ENCODE data around the gene COX6B1.
"Not testable (repeated sequence)": the region's sequence is repeated elsewhere in the genome, so short reads cannot be mapped to it uniquely, and the experiment has no call there.

Gene COX6B1, protein sequence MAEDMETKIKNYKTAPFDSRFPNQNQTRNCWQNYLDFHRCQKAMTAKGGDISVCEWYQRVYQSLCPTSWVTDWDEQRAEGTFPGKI

DNA sequence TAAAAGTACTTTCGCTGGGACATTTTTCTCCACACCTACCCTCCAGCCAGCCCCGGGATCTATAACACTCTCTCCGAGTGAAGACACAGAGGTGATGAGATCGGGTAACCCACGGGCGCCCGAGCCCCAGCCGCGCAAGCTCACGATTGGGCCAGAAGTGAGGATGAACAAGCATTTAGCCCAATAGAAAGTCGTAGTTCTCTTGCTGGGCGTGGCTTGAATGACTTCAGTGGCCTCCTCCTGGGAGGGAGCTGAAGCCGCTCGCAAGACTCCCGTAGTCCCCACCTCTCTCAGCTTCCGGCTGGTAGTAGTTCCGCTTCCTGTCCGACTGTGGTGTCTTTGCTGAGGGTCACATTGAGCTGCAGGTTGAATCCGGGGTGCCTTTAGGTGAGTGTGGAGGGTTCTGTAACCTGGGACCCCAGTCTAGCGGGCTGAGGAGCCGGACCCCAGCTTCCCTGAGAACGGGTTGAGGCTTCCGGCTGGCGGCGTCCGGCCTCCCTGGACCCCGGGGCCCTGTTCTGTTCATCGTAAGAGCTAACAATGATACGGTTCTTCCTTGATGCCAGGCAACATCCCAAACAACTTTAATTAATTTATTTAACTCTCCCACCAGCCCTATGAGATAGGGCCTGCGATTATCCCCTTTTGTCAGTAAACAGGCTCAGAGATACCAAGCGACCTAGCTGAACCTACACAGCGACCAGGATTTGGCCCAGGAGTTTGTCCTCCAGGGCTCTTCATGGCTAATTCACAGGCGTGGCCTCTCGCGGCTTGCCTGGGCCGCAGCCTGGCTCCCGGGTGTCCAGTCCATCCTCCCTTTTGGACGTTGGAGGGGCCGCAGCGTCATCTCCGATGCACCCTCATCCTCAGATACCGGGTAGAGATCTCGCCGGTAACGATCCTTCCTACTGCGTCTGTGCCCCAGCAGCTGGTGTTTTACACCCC lies at the start of gene COX6B1:
COX6B1 (plus strand) TSS at position 307 of the 945 bp plus-strand sequence. CDS start 2,921 bp downstream, outside the sequence.
- peak; percentile 97 for DNase-seq

DNA sequence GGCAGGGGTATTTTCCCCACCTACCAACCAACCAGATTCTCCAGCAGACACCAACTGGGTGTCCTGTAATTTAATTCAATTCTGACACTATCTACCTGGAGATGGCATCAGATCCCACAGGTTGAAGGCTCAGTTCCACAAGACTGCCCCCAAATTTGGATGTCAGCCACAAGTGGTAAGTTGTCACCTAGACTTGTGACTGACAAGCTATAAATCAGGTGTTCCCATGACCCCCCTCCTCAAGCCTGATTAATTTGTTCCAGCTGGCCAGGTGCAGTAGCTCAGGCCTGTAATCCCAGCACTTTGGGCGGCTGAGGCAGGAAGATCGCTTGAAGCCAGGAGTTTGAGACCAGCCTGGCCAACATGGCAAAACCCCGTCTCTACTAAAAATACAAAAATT lies 46.2 kb upstream of the COX6B1 start:
- no peak for DNase-seq

DNA sequence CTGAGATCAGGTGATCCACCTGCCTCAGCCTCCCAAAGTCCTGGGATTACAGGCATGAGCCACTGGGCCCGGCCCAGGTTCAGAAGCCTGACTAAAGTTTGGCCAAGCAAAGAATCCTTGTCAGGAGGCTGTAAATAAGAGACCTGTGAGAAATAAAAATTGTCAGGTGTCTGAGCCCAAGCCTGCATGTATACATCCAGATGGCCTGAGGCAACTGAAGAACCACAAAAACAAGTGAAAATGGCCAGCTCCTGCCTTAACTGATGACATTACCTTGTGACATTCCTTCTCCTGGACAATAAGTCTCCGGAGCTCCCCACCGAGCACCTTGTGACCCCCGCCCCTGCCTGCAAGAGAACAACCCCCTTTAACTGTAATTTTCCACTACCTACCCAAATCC lies 43.7 kb upstream of the COX6B1 start:
- not testable (repeated sequence) for DNase-seq

DNA sequence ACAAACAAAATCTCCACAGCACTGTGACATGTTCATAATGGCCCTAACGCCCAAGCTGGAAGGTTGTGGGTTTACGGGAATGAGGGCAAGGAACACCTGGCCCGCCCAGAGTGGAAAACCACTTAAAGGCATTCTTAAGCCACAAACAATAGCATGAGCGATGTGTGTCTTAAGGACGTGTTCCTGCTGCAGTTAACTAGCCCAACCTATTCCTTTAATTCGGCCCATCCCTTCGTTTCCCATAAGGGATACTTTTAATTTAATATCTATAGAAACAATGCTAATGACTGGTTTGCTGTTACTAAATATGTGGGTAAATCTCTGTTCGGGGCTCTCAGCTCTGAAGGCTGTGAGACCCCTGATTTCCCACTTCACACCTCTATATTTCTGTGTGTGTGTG lies 41.0 kb upstream of the COX6B1 start:
- DNase-seq: not testable (repeated sequence)

DNA sequence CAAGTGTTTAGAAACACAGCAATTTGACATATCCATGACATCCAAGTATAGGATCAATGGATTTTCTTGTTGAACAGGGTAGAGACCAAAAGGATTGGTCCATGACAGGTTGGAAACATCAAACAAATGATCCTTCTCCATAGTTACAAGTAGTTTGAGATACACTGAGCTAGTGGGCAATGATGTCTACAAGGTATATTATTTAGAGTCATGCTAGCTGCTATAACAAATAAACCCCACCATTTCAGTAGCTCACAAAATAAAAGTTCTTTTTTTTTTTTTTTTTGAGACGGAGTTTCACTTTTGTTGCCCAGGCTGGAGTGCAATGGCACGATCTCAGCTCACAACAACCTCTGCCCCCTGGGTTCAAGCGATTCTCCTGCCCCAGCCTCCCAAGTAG lies 40.5 kb upstream of the COX6B1 start:
- no peak for DNase-seq

DNA sequence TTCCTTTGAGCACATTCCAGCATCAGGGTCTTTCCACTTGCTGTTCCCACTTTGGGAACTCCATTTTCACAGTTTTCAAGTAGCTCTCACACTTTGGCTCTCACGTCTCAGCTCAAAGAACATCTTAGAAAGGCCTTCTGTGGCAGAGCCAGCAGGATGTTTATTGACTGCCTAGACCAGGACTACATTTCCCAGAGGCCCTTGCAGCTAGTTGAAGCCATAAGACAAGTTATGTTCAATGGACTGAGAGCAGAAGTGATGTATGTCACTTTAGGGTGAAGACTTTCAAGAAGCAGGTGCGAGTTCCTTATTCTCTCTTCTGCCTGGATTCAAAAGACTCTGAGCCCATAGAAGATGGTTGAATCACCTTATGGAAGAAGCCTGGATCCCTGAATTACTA lies 39.9 kb upstream of the COX6B1 start:
- DNase-seq: no peak

DNA sequence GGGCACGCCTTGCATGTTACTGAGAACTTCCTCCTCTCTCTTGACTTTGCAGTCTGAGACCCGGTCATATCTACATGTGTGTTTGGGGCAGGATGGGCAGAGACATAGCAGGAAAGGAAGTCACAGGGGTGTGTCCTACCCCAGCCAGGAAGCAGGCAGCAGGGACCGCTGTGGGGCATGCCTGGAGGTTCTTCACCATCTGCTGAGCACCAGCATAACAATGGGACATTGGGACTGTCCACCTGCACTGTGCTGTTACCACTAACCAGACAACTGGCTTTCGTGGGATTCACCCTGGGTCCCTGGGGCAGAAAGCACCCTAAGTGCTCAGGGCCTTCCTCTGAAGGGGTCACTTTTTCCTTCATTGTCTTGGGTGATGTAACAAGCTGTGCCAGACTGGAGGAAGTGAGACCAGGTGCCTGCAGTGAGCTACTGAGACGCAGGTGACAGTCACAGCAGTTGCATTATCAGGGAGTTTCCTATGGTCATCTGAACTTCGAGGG lies 38.2 kb upstream of the COX6B1 start:
- DNase-seq: no peak

DNA sequence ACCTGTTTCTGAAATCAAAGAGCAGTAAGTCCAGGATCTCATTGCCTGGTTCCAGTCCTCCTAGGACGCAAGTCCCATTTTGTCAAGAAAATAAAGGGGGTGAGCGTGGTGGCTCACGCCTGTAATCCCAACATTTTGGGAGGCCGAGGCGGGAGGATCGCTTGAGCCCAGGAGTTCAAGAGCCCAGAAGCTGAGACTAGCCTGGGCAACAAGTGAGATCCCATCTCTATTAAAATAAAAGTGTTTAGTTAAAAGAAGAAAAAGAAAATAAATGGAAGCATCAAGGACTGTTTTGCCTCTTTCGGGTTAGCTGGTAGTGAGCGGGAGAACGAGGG lies 35.9 kb upstream of the COX6B1 start:
- no peak for DNase-seq

DNA sequence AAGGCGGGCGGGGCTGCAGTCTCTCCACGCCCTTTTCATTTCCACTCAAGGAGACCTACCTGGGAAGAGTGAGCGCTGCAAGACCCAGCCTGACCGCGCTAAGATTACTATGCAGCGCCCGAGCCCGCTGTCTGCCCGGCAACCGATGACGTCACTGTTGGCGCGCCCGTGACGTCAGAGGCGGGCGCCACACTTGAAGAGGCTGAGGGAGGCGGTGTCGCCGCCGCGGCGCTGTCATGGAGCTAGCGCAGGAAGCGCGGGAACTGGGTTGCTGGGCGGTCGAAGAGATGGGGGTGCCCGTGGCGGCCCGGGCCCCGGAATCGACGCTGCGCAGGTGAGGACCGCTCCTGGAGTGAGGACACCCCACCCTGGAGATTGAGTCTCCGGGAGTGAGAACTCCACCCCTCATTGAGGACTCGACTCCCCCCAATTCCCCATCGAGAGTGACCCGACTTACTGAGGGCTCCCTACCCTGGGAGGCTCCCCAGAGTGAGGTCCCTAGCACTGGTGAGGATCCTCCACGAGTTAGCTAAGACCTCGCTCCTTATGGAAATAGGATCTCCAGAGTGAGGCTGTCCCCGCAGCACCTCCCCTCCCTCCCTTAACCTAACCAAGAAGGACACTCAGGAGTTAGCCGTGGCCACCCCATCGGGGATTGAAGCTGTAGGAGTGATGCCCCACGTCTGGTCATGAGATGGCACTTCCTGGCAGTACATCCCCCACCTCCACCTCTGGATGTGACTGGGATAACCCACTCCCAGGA lies 35.4 kb upstream of the COX6B1 start, which contains the start of gene HAUS5:
HAUS5 (plus strand) TSS at position 177 of the 763 bp plus-strand sequence; CDS start at position 237, 60 bp downstream.
- peak; percentile 92 for DNase-seq

DNA sequence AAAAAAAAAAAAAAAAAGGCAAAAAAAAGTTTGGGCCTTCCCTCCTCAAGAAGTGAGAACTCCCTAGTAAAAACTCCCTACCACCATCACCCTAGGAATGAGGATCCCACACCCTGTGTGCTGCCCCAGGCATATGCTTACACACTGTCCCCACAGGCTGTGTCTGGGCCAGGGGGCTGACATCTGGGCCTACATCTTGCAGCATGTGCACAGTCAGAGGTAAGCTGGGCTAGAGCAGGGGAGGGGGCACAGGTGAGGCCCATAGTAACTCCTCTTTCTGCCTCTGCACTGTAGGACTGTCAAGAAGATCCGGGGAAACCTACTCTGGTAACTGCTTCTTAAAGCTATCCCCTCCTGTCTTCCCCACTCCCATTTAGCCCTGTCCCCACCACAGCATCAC lies 34.5 kb upstream of the COX6B1 start:
- no peak for DNase-seq

DNA sequence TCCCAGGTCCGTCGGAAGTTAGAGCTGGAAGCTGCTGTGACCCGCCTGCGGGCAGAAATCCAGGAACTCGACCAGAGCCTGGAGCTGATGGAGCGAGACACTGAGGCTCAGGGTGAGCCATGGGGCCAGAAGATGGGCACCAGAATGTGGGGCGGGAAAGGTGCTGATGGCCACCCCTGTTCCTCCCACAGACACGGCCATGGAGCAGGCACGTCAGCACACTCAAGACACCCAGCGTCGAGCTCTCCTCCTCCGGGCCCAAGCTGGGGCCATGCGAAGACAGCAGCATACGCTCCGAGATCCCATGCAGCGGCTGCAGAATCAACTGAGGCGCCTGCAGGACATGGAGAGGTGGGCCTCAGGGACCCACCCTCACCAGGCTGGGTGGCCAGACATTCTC lies 33.1 kb upstream of the COX6B1 start:
- DNase-seq: no peak

DNA sequence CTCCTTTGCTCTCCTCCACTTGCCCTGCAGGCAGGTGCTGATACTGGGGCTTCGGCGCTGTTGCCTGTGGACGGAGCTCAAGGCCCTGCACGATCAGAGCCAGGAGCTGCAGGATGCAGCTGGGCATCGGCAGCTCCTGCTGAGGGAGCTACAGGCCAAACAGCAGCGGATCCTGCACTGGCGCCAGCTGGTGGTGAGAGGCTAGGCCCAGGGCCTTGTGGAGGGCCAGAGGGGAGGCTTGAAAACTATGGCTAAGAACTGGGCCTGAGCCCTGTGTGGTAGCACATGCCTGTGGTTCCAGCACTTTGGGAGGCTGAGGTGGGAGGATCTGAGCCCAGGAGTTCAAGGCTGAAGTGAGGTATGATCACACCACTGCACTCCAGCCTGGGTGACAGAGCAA lies 29.3 kb upstream of the COX6B1 start:
- no peak for DNase-seq

DNA sequence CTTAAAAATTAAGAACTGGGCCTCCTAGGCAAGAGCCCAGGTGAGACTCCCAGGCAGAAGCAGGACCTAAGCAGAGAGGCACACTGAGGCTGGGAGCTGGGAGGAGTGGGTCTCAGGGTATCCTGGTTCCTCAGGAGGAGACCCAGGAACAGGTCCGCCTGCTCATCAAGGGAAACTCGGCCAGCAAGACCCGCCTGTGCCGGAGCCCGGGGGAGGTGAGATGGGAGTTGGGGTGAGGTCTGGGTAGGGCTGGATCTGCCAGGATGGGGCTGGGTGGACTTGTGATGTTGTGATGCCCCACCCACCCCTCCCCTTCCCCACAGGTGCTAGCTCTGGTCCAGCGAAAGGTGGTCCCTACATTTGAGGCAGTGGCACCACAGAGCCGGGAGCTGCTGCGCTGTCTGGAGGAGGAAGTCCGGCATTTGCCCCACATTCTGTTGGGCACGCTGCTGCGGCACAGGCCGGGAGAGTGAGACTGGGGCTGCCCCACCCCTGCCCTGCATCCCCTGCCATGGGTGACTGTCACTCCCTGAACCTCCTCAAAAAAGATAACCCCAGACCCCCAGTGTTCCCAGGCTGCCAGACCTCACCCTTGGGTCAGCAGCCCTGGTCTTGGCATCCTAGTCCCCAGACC lies 28.7 kb upstream of the COX6B1 start:
- DNase-seq: no peak

DNA sequence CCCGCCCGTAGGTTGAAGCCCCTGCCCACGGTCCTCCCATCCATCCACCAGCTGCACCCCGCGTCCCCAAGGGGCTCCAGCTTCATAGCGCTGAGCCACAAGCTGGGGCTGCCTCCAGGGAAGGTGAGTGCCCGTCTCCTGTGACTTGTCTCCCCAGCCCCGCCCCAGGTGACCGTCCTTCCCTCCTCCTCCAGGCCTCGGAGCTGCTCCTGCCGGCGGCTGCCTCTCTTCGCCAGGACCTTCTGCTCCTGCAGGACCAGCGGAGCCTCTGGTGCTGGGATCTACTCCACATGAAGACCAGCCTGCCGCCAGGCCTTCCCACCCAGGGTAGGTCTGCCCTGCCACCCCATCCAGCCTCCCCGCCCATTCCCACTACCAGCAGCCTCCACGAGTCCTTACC lies 28.1 kb upstream of the COX6B1 start:
- no peak for DNase-seq

DNA sequence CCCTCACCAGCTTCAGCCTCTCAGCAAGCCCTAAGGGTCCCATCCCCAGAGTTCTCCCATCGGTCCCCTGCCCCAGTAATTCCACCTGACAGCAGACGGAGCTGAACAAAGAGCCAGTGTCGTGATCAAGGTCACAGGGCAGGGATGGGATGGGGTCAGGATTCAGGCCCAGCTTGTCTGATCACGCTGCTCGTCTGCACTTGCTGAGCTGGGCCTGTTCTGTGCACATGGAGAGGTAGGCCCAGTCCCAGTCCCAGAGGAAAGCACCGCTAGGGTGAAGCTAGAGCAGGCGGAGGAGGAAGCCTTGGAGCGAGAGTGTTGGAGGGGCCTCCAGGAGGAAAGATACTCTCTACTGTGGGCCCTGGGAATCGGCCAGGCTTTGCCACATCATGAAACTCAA lies 26.4 kb upstream of the COX6B1 start:
- no peak for DNase-seq

DNA sequence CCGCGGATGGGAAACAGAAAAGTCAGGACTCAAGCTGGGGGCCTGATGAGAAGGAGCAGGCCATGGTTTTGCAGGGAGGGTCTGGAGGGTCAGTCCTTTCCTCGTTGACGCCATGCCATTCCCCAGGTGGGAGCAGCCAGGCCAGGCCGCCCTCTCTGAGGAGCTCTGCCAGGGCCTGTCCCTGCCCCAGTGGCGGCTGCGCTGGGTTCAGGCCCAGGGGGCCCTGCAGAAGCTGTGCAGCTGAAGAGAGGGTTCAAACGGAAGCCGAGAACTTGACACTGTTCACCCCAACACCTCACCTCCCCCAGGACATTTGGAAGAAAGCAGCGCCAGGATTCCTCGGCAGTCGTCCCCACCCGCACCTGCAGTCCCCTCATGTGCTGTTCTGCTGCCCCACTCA lies 25.4 kb upstream of the COX6B1 start:
- DNase-seq: no peak

DNA sequence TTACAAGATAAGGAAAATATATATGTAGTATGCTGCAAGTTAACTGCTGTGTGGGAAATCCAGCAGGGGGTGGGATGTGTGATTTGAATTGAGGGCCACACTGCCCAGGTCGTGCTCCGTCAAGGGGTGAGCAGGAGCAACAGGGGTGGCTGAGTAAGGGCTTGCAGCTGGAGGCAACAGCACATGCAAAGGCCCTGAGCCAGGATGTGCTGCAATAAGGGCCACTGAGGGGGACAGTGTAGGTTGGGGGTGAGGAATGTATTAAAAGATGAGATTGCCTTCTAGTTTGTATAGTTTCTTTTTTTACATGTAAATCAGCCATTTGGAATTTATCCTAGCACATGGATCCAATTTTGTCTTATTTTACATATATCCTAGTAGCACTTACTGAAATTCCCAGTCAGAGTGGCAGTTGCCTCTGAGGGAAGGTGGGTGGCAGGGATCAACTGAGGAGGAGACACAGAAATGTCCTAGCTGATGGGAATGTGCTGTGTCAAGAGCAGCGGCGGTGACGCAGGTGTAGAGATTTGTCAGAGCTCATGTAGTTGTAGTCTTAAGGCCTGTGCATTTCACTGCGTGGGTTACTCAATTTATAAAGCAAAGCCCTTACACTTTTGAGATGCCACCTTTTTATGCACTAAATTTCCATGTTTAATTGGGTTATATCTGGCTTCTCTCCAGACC lies 24.7 kb upstream of the COX6B1 start:
- no peak for DNase-seq

DNA sequence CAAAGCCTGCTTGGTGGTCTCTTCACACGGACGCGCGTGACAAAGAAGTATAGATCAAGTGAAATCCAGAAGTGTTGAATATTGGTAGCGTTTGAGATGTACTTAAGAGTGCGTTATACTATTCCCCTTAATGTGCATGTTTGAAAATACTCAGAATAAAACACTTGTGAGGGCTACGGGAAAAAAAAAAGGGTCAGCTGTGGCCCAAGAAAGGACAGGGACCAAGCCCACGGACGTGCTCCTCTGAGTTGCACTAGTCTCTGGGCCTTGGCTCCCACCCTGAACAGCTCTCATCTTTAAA lies 19.9 kb upstream of the COX6B1 start:
- no peak for DNase-seq

DNA sequence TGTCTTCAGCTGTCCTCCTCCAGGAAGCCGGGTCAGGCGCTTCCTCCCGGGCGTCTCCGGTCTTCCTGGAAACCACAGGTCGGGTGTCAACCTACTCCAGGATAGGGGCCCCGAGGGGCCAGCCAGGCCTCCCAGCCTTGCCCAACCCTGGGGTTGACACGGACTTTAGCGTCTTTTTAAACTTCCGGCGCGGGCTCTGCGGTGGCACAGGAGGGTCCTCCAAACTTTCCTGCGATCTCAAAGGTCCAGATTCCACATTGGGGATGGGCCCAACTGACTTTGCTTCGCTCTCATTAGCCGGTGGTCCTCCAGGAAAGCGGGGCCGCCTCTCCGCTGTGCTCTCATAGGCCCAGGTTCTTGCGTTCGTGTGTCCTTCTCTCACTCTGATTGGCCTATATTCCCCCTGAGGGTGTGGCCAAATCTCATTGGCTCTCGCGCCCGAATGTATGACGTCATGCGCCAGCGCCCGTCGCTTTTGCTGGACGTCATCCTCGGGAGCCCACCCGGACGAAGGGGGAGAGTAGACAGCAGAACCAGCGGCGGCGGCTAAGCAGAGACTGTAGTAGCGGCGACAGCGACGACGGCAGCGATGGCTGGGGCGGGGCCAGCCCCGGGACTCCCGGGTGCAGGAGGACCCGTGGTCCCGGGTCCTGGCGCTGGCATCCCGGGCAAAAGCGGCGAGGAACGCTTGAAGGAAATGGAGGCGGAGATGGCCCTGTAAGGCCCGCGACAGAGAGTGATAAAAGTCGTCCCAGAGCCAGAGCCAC lies 19.4 kb upstream of the COX6B1 start, which contains the start of gene RBM42:
RBM42 (plus strand) TSS at position 472 of the 767 bp plus-strand sequence; CDS start at position 590, 118 bp downstream.
- DNase-seq: peak; percentile 100

DNA sequence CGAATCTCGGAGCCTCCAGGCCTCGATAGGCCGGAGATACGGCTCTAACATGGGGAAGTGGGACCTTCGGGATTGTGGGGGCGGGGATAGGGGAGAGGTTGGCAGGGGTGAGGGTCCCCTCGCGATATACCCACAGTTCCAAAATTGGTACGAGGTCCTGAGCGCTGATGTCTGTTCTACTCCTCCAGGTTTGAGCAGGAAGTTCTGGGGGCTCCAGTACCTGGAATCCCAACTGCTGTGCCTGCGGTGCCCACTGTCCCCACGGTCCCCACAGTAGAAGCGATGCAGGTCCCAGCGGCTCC lies 18.8 kb upstream of the COX6B1 start:
- DNase-seq: no peak

DNA sequence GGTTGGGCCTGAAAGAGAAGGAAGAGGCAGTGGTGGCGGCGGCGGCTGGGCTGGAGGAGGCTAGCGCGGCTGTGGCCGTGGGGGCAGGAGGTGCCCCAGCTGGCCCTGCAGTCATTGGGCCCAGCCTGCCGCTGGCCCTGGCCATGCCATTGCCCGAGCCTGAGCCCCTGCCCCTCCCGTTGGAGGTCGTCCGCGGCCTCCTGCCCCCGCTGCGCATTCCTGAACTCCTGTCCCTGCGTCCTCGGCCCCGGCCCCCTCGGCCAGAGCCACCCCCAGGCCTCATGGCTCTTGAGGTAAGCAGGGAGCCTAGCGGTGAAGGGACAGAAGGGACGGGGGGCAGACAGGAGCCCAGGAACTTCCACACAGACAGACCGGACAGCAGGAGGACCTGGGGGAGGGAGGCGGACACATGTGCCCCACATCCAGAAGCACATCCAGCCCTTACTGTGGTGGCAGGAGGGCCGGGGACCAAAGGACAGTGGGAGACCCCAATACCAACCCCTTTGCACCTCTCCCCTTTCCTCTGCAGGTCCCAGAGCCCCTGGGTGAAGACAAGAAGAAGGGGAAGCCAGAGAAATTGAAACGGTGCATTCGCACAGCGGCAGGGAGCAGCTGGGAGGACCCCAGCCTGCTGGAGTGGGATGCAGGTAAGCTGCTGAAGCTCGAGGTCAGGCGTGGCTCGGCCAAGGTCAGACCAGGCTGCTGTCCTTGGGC lies 14.2 kb upstream of the COX6B1 start:
- DNase-seq: no peak
